GM23338 (cell line): ENCODE measurements around the gene RHCG. TPM values are rescaled to one million over a fixed set of nuclear protein-coding genes. Genes with fewer than 3 reads are reported as not detected.
A peak's percentile ranks its signal among the peaks of the same experiment; 100 is the strongest.

Experiments used
- ATAC-seq: fragments of 200-7000 bp; cut with Tn5 transposase; 3 replicates; pipeline ENCODE4 v1.9.1; 2020
- DNase-seq: peaks from one replicate; pipeline ENCODE4 v3.0.0-alpha.2; 2015; ENCODE audit warnings: low spot score
- H2AFZ ChIP-seq: fragments of 200-600 bp; sonication (generic); 2 replicates; pipeline ENCODE4 v1.8.0; 2016; ENCODE audit warnings: antibody characterized with exemption, mild to moderate bottlenecking, moderate library complexity
- H3F3A ChIP-seq: fragments of 200-600 bp; sonication (generic); replicated peaks from 2 replicates; pipeline ENCODE4 v1.8.0; 2017; ENCODE audit warnings: antibody characterized with exemption, mixed run types, low read depth
- H3K27ac ChIP-seq: fragments of 200-600 bp; sonication (generic); 2 replicates; pipeline ENCODE4 v1.6.1; 2016; ENCODE audit warnings: low read depth
- H3K27me3 ChIP-seq: fragments of 200-600 bp; sonication (generic); 2 replicates; pipeline ENCODE4 v1.8.0; 2016; ENCODE audit warnings: mild to moderate bottlenecking, mixed run types, moderate library complexity; ENCODE audit not compliant: insufficient read depth
- H3K36me3 ChIP-seq: fragments of 200-600 bp; sonication (generic); 2 replicates; pipeline ENCODE4 v1.8.0; 2016; ENCODE audit warnings: mild to moderate bottlenecking; ENCODE audit not compliant: insufficient read depth
- H3K4me1 ChIP-seq: fragments of 200-600 bp; sonication (generic); 2 replicates; pipeline ENCODE4 v1.8.0; 2016; ENCODE audit warnings: mild to moderate bottlenecking, moderate library complexity; ENCODE audit not compliant: insufficient read depth
- H3K4me2 ChIP-seq: fragments of 200-600 bp; sonication (generic); 2 replicates; pipeline ENCODE4 v1.7.1; 2017; ENCODE audit warnings: mixed run types
- H3K4me3 ChIP-seq: fragments of 200-600 bp; sonication (generic); 2 replicates; pipeline ENCODE4 v1.6.1; 2016; ENCODE audit warnings: mixed run types
- H3K79me2 ChIP-seq: fragments of 200-600 bp; sonication (generic); replicated peaks from 2 replicates; pipeline ENCODE4 v1.8.0; 2017; ENCODE audit warnings: mild to moderate bottlenecking; ENCODE audit not compliant: insufficient read depth
- H3K9me2 ChIP-seq: fragments of 200-600 bp; sonication (generic); 2 replicates; pipeline ENCODE4 v1.8.0; 2017; ENCODE audit not compliant: insufficient read depth
- H4K20me1 ChIP-seq: fragments of 200-600 bp; sonication (generic); replicated peaks from 2 replicates; pipeline ENCODE4 v1.8.0; 2017; ENCODE audit warnings: mild to moderate bottlenecking; ENCODE audit not compliant: insufficient read depth
- H3K27ac Mint-ChIP-seq: 2 replicates; pipeline ENCODE4 v1.8.0; 2020; ENCODE audit warnings: inconsistent platforms, mild to moderate bottlenecking, moderate library complexity, mixed read lengths
- H3K27me3 Mint-ChIP-seq: 3 replicates; pipeline ENCODE4 v1.8.0; 2022; ENCODE audit warnings: low read depth, mild to moderate bottlenecking, moderate library complexity, mixed read lengths, inconsistent platforms; ENCODE audit not compliant: insufficient read depth, poor library complexity
- H3K36me3 Mint-ChIP-seq: 3 replicates; pipeline ENCODE4 v1.8.0; 2021; ENCODE audit warnings: low read depth, mild to moderate bottlenecking, inconsistent platforms, moderate library complexity, mixed read lengths
- H3K4me1 Mint-ChIP-seq: 3 replicates; pipeline ENCODE4 v1.8.0; 2020; ENCODE audit warnings: mild to moderate bottlenecking, inconsistent platforms, mixed read lengths
- H3K4me3 Mint-ChIP-seq: 3 replicates; pipeline ENCODE4 v1.8.0; 2021; ENCODE audit warnings: moderate library complexity, mild to moderate bottlenecking, inconsistent platforms, mixed read lengths
- H3K9me3 Mint-ChIP-seq: 3 replicates; pipeline ENCODE4 v1.8.0; 2020; ENCODE audit warnings: moderate library complexity, mild to moderate bottlenecking, inconsistent platforms, mixed read lengths
- CREB1 ChIP-seq: fragments of 250-450 bp; sonication (Bioruptor Pico); IDR thresholded peaks from 2 replicates; pipeline ENCODE4 v1.5.0; 2020; ENCODE audit warnings: low read depth, mild to moderate bottlenecking, moderate library complexity
- CTCF ChIP-seq, 2 experiments: fragments of 200-600 bp in 1 of 2; sonication (generic) in 1 of 2; conservative IDR thresholded peaks; 2 replicates each; pipeline versions ENCODE4 v1.5.1 to v1.6.1; 2016 to 2017; ENCODE audit warnings: antibody characterized with exemption in 2 of 2, low read depth in 2 of 2, mild to moderate bottlenecking in 2 of 2, moderate library complexity in 1 of 2
- ETS1 ChIP-seq: IDR thresholded peaks from 2 replicates; pipeline ENCODE4 v1.6.1; 2016; ENCODE audit warnings: antibody characterized with exemption
- EZH2 ChIP-seq: fragments of 200-600 bp; sonication (generic); IDR thresholded peaks from one replicate; pipeline ENCODE4 v1.8.0; 2017; ENCODE audit warnings: antibody characterized with exemption, mild to moderate bottlenecking, low read depth; ENCODE audit not compliant: unreplicated experiment
- EZH2phosphoT487 ChIP-seq: fragments of 200-600 bp; sonication (generic); IDR thresholded peaks from one replicate; pipeline ENCODE4 v1.8.1; 2018; ENCODE audit warnings: antibody characterized with exemption; ENCODE audit not compliant: unreplicated experiment
- NANOG ChIP-seq: IDR thresholded peaks from 2 replicates; pipeline ENCODE4 v1.6.1; 2016; ENCODE audit warnings: antibody characterized with exemption, borderline replicate concordance
- POLR2AphosphoS5 ChIP-seq: IDR thresholded peaks from 2 replicates; pipeline ENCODE4 v1.6.1; 2016; ENCODE audit warnings: antibody characterized with exemption, low read depth
- ZNF114 ChIP-seq: fragments of 250-450 bp; sonication (Bioruptor Pico); IDR thresholded peaks from 2 replicates; pipeline ENCODE4 v1.5.0; 2020; ENCODE audit warnings: mild to moderate bottlenecking, moderate library complexity
- ZNF462 ChIP-seq: fragments of 250-450 bp; sonication (Bioruptor Pico); IDR thresholded peaks from 2 replicates; pipeline ENCODE4 v1.5.0; 2020; ENCODE audit warnings: mild to moderate bottlenecking, moderate library complexity
- polyA plus RNA-seq: library from polyadenylated mRNA; unstranded; fragments of >200 nt; fragmentation: Nextera tagmentation; extraction: Ambion mirVana; gene quantifications from 2 replicates; pipeline ENCODE4 v1.2.1, GENCODE V29; 2016
- total RNA-seq: library from RNA; depleted of rRNA; stranded (reverse); fragments of >200 nt; shearing (Covaris generic); gene quantifications from 2 replicates; pipeline ENCODE4 v1.2.3, GENCODE V29; 2014

The RHCG gene
- total and polyA plus RNA-seq, 2 experiments from 2014 or later = 0.21 to 0.63 TPM

- DNase-seq (peak; percentile 83), ATAC-seq (peak; percentile 74)
- Histone ChIP-seq H3K9me2 (no peaks in the 10 kb centered on the region), H3K4me2 (no peak overlapping the region; the same call in 1 of the 2 replicates), H3K79me2 (no peaks in the 10 kb centered on the region), H2AFZ (peak overlapping the region; percentile 72), H4K20me1 (no peaks in the 10 kb centered on the region; the same call in 1 of the 2 replicates), H3K4me1 (peaks cover 3% of the 10 kb centered on the region; the same call in 1 of the 2 replicates), H3K27ac (no peak overlapping the region), H3K27me3 (peaks cover 26% of the 10 kb centered on the region), H3K4me3 (no peak overlapping the region), H3F3A (no peaks in the 10 kb centered on the region), H3K36me3 (no peaks in the 10 kb centered on the region)
- H3K4me3 Mint-ChIP-seq = no peak overlapping the region
- no peaks in the 10 kb centered on the region; the same call in 2 of the 3 replicates for H3K4me1 Mint-ChIP-seq
- TF ChIP-seq CTCF (conservative IDR thresholded peaks at IDR 0.05; ENCODE audit: low read depth in 2 of 2) = peak; percentile 72 to 89
- no peak for TF ChIP-seq ZNF114 (CRISPR knock-in tag)
- peaks cover 20% of the 10 kb centered on the region for H3K27me3 Mint-ChIP-seq
- no peaks in the 10 kb centered on the region for H3K36me3 Mint-ChIP-seq
- H3K9me3 Mint-ChIP-seq = no peaks in the 10 kb centered on the region
- no peak overlapping the region for H3K27ac Mint-ChIP-seq
These were observed 4.2 kb downstream of the RHCG start for GRCh38 chr15:89492111-89492641.

GRCh38 chr15:89490814-89491315 is 5.5 kb downstream of the RHCG start:
- Histone ChIP-seq H2AFZ (no peak overlapping the region), H3K27me3 (peaks cover 18% of the 10 kb centered on the region), H3K4me2 (no peak overlapping the region), H4K20me1 (no peaks in the 10 kb centered on the region; the same call in 1 of the 2 replicates), H3K4me3 (no peak overlapping the region), H3K36me3 (no peaks in the 10 kb centered on the region), H3K27ac (no peak overlapping the region), H3K4me1 (0 out of 2 replicates have a peak, but pooled peaks cover 3% of the 10 kb centered on the region), H3K9me2 (no peaks in the 10 kb centered on the region), H3K79me2 (no peaks in the 10 kb centered on the region), H3F3A (no peaks in the 10 kb centered on the region)
- Mint-ChIP-seq H3K27me3 (peaks cover 20% of the 10 kb centered on the region), H3K27ac (no peak overlapping the region), H3K36me3 (no peaks in the 10 kb centered on the region), H3K4me3 (no peak overlapping the region; the same call in 2 of the 3 replicates), H3K9me3 (no peaks in the 10 kb centered on the region), H3K4me1 (peaks cover 3% of the 10 kb centered on the region)
- no peak for DNase-seq
- no peak for ATAC-seq
- TF ChIP-seq ZNF114 (CRISPR knock-in tag) (no peak), CREB1 (CRISPR knock-in tag) (no peak), EZH2phosphoT487 (no peak), ZNF462 (CRISPR knock-in tag) (no peak), CTCF (conservative IDR thresholded peaks at IDR 0.05; ENCODE audit: low read depth in 2 of 2) (no peak), POLR2AphosphoS5 (no peak), EZH2 (no peak), NANOG (no peak), ETS1 (no peak)
